Cardiac muscle cell (in vitro differentiated cells and primary cell): Measurements from ENCODE around the gene TAS2R38. TPM values are rescaled to one million over a fixed set of nuclear protein-coding genes. Genes with fewer than 3 reads are reported as not detected.

Experiments
- DNase-seq, 2 donors: peaks; one replicate each; pipeline versions ENCODE4 v3.0.0 to v3.0.0-alpha.2; 2010 to 2017; ENCODE audit warnings: low read depth in 1 of 2, low spot score in 1 of 2
- H3K27ac ChIP-seq: fragments of 200-600 bp; sonication (generic); 2 replicates; pipeline ENCODE4 v1.5.1; 2016
- H3K27me3 ChIP-seq: fragments of 200-600 bp; sonication (generic); 2 replicates; pipeline ENCODE4 v1.6.0; 2016; ENCODE audit warnings: control low read depth
- H3K36me3 ChIP-seq: fragments of 200-600 bp; sonication (generic); 2 replicates; pipeline ENCODE4 v1.5.1; 2016; ENCODE audit warnings: control low read depth
- H3K4me1 ChIP-seq: fragments of 200-600 bp; sonication (generic); 2 replicates; pipeline ENCODE4 v1.8.1; 2017; ENCODE audit warnings: low read depth, mild to moderate bottlenecking, mixed run types
- H3K4me3 ChIP-seq: fragments of 200-600 bp; sonication (generic); 2 replicates; pipeline ENCODE4 v1.5.1; 2016; ENCODE audit warnings: mild to moderate bottlenecking
- H3K9me3 ChIP-seq: fragments of 200-600 bp; sonication (generic); 2 replicates; pipeline ENCODE4 v1.5.1; 2017; ENCODE audit warnings: low read depth, mild to moderate bottlenecking, control low read depth
- polyA plus RNA-seq: library from polyadenylated mRNA; unstranded; fragments of >200 nt; fragmentation: Nextera tagmentation; extraction: Ambion mirVana; gene quantifications from 2 replicates; pipeline ENCODE4 v1.2.1, GENCODE V29; 2016
- total RNA-seq: library from RNA; depleted of rRNA; stranded (reverse); fragments of >200 nt; gene quantifications from 2 replicates; pipeline ENCODE4 v1.2.3, GENCODE V29; 2016
- TF ChIP-seq, protein P1 (sequence below): IDR thresholded peaks from 2 replicates; pipeline ENCODE4 v1.5.1; 2012; ENCODE audit warnings: low read depth, mild to moderate bottlenecking, low read length

Gene TAS2R38
- total and polyA plus RNA-seq, 2 experiments from 2014 or later, result not detected

DNA sequence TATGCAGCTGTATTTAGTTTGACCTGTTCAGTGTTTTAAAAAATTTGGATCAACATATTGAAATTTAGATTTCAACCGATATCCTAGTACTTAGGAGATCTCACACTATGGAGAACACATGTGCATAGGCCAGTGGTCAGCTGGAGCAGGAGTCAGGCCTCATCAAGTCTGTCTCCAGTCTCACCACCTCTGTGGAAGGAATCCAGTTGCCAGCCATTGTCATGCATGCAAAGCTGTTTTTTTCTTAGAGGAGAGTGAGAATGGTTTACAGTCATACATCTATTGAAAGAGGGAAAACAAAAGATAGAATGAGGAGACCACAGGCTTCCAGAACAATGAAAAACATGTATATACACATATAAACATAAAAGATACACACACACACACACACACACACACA lies 19.2 kb downstream of the TAS2R38 start:
- Histone ChIP-seq H3K27me3 (no peaks in the 10 kb centered on the region), H3K4me3 (no peak overlapping the region), H3K27ac (no peak overlapping the region), H3K4me1 (no peaks in the 10 kb centered on the region), H3K36me3 (no peaks in the 10 kb centered on the region), H3K9me3 (no peaks in the 10 kb centered on the region)
- TF ChIP-seq, protein P1, sequence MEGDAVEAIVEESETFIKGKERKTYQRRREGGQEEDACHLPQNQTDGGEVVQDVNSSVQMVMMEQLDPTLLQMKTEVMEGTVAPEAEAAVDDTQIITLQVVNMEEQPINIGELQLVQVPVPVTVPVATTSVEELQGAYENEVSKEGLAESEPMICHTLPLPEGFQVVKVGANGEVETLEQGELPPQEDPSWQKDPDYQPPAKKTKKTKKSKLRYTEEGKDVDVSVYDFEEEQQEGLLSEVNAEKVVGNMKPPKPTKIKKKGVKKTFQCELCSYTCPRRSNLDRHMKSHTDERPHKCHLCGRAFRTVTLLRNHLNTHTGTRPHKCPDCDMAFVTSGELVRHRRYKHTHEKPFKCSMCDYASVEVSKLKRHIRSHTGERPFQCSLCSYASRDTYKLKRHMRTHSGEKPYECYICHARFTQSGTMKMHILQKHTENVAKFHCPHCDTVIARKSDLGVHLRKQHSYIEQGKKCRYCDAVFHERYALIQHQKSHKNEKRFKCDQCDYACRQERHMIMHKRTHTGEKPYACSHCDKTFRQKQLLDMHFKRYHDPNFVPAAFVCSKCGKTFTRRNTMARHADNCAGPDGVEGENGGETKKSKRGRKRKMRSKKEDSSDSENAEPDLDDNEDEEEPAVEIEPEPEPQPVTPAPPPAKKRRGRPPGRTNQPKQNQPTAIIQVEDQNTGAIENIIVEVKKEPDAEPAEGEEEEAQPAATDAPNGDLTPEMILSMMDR, result no peak
- DNase-seq, result no peak

DNA sequence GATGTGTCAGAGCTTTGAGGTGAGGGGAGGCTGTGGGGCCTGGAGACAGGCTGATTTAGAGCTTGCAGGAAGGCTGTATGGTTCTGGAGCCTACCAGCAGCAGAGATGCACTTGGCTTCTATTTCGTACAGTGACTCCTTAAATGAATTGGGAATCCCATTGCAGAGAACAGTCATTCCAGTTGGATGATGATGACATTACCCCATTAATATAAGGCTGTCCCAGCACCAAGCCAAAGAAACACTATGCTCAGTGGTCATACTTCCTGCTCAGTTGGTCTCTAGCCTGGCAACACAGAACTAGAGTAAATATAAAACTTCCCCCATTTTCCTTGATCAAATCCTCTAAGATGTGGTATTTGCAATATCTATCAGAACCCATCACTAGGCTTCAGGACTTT lies 21.1 kb downstream of the TAS2R38 start:
- Histone ChIP-seq H3K27me3 (no peaks in the 10 kb centered on the region), H3K27ac (no peak overlapping the region), H3K36me3 (no peaks in the 10 kb centered on the region), H3K4me1 (no peaks in the 10 kb centered on the region), H3K9me3 (no peaks in the 10 kb centered on the region), H3K4me3 (no peak overlapping the region)
- DNase-seq, result no peak
- TF ChIP-seq, protein P1, result no peak

DNA sequence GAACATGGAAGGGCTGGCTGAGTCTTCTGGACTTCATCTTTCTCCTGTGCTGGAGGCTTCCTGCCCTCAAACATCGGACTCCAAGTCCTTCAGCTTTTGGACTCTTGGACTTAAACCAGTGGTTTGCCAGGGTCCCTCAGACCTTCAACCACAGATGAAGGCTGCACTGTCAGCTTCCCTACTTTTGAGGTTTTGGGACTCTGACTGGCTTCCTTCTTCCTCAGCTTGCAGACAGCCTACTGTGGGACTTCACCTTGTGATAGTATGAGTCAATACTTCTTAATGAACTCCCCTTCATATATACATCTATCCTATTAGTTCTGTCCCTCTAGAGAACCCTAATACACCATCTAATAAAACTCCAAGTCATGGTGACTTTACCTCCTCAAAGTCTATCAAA lies 22.8 kb downstream of the TAS2R38 start:
- no peak overlapping the region for H3K4me3 ChIP-seq
- no peak overlapping the region for H3K27ac ChIP-seq
- no peaks in the 10 kb centered on the region for H3K36me3 ChIP-seq
- H3K9me3 ChIP-seq, result no peaks in the 10 kb centered on the region
- DNase-seq, result no peak
- no peaks in the 10 kb centered on the region for H3K4me1 ChIP-seq
- no peaks in the 10 kb centered on the region for H3K27me3 ChIP-seq
- TF ChIP-seq, protein P1, result no peak

DNA sequence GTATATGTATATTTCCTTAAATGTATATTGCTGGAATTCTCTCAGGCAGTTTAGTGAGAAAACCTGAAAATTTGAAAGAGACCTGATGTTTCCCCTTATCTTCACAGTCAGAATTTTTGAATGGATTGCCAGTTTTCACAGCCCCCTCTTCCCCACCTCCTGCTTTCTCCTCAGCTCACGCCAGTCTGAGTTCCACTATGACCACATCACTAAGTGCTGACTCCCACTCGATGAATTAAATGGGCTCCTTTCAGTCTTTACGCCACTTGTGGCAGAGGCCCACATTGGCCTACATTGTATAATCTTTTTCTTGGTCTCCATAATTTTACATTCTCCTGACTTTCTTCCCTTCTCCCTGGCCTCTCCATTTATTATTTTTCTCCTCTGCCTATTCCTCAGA lies 23.7 kb downstream of the TAS2R38 start:
- Histone ChIP-seq H3K9me3 (no peaks in the 10 kb centered on the region), H3K27ac (no peak overlapping the region), H3K4me1 (no peaks in the 10 kb centered on the region), H3K4me3 (no peak overlapping the region), H3K27me3 (no peaks in the 10 kb centered on the region), H3K36me3 (no peaks in the 10 kb centered on the region)
- TF ChIP-seq, protein P1, result no peak
- no peak for DNase-seq

DNA sequence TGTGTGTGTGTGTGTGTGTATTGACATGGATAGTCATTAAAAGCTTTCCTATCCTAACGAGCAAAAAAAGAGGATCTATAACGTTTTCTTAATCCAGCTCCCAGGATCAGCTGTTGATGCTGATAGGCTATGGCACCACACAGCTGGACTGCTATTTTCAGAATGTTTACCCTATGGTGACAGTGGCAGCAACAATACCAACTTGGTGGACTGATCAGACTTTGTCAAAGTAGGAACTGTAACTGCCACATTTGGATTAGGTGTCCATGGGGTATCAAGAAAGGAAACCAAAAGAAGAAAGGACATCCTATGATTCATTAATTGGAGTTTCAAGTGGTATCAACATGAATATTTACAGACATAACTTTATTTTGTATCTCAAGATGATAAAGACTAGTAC lies 24.1 kb downstream of the TAS2R38 start:
- Histone ChIP-seq H3K4me3 (no peak overlapping the region), H3K27me3 (no peaks in the 10 kb centered on the region), H3K4me1 (no peaks in the 10 kb centered on the region), H3K9me3 (no peaks in the 10 kb centered on the region), H3K36me3 (no peaks in the 10 kb centered on the region), H3K27ac (no peak overlapping the region)
- TF ChIP-seq, protein P1, result no peak
- no peak for DNase-seq

DNA sequence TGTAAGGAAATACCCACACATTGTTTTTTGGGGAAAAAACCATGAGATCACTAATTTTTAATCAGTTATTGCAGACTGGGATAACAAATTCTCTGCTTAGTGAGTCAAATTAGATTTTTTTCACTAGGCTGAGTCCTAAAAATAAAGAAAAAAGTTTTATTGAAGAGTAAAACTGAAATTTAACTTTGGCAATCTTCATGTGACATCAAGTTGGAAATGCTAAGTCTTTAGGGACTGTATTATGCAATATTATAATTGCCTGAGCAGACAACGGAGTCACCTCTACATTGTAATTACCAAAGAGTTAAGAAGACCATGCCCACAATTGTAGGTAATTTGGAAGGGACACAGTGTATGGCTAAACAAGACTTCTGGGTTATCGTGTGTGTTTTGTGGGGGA lies 24.6 kb downstream of the TAS2R38 start:
- no peaks in the 10 kb centered on the region for H3K27me3 ChIP-seq
- H3K36me3 ChIP-seq, result no peaks in the 10 kb centered on the region
- DNase-seq, result no peak
- TF ChIP-seq, protein P1, result no peak
- H3K4me1 ChIP-seq, result no peaks in the 10 kb centered on the region
- no peak overlapping the region for H3K27ac ChIP-seq
- no peak overlapping the region for H3K4me3 ChIP-seq
- no peaks in the 10 kb centered on the region for H3K9me3 ChIP-seq
